ENCODE results near the gene RTP1.
A peak's percentile ranks its signal among the peaks of the same experiment; 100 is the strongest.
"Not testable (repeated sequence)": the region's sequence is repeated elsewhere in the genome, so short reads cannot be mapped to it uniquely, and the experiment has no call there.

RTP1 gene

GRCh38 chr3:187236962-187237361 is 39.7 kb downstream of the RTP1 start:
- no peak overlapping the region for H3K4me3 ChIP-seq (replicated peaks in 1 of 2; ENCODE audit: low read depth in 2 of 2, low read length in 2 of 2)
- no peak for TF ChIP-seq CTCF (IDR thresholded peaks at IDR 0.05; ENCODE audit: low read depth, low read length)
- DNase-seq (ENCODE audit: low read depth in 2 of 2), result no peak

DNA sequence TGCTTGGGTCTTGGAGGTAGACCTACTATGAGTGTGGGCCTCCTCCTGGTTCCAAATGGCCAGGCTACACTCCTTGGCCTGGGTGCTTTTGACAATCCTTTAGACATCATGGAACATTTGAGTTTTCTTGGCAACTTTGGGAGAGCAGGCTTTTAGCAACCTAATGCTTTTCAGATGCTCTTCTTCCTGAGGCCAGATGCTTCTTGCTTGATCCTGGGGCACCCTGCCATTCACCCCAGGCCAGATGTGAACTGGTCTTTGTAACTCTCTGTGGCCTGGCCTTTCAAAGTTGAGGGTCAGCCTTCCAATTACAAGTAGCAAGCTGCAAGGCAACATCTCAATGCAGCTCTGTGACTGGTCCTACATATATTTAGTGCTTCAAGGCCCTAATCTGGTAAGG is 40.5 kb downstream of the RTP1 start:
- TF ChIP-seq CTCF (IDR thresholded peaks at IDR 0.05; ENCODE audit: low read depth, low read length), result no peak
- DNase-seq (ENCODE audit: low read depth in 2 of 2), result no peak
- H3K4me3 ChIP-seq (replicated peaks in 1 of 2; ENCODE audit: low read depth in 2 of 2, low read length in 2 of 2), result no peak overlapping the region

DNA sequence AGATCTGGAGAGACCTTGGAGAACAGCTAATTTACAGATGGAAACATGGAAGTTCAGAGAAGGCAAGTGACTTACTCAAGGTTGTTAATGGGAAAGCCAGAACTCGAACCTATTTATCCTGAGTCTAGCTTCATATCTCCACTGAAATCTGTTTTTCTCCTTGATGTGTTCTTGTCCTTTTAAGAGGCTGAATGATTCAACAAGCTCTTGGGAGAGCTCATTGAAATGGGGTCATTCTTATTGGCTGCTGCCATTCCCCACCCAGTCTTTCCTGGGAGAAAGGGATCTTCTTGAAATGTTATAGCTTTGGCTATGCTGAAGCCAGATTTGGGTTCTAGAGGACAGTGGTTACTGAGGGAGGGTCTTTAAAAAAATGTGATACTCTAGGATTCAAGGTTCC is 41.0 kb downstream of the RTP1 start:
- DNase-seq (ENCODE audit: low read depth in 2 of 2), result no peak
- TF ChIP-seq CTCF (IDR thresholded peaks at IDR 0.05; ENCODE audit: low read depth, low read length), result no peak

GRCh38 chr3:187238835-187239234 is 41.5 kb downstream of the RTP1 start:
- H3K4me3 ChIP-seq (replicated peaks in 1 of 2; ENCODE audit: low read depth in 2 of 2, low read length in 2 of 2), result not testable (repeated sequence)
- peak in 1 of 2 donors; percentile 71 for DNase-seq (ENCODE audit: low read depth in 2 of 2)

More for the DNA sequence above, 41.0 kb downstream of the RTP1 start:
- H3K4me3 ChIP-seq (replicated peaks in 1 of 2; ENCODE audit: low read depth in 2 of 2, low read length in 2 of 2), result no peak overlapping the region

GRCh38 chr3:187242435-187242834 is 45.1 kb downstream of the RTP1 start:
- peak; percentile 5 to 53 for DNase-seq (ENCODE audit: low read depth in 2 of 2)
- no peak for TF ChIP-seq CTCF (IDR thresholded peaks at IDR 0.05; ENCODE audit: low read depth, low read length)
- H3K4me3 ChIP-seq (replicated peaks in 1 of 2; ENCODE audit: low read depth in 2 of 2, low read length in 2 of 2), result no peak overlapping the region

DNA sequence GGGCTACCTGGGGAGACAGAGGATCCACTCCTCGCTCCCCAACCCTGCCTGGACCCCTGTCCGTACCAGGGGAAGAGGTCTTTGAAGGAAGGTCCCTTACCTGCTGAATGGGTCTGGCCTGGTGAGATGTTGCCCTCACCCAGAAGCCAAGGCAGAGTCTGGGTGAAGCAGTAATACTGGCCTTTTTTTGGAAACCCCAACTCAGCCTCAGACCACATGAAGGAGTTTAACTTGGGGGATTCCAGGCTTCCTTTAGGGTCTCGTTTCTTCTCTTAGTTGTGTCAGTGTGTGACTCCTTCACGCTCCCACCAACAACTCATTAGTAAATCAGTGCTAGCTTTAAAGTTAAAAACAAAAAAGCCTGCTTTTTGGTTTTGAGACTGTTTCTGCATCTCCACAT is 45.6 kb downstream of the RTP1 start:
- no peak for TF ChIP-seq CTCF (IDR thresholded peaks at IDR 0.05; ENCODE audit: low read depth, low read length)
- no peak for DNase-seq (ENCODE audit: low read depth in 2 of 2)
- no peak overlapping the region for H3K4me3 ChIP-seq (replicated peaks in 1 of 2; ENCODE audit: low read depth in 2 of 2, low read length in 2 of 2)

GRCh38 chr3:187243933-187244524 is 46.7 kb downstream of the RTP1 start:
- H3K4me3 ChIP-seq (replicated peaks in 1 of 2; ENCODE audit: low read depth in 2 of 2, low read length in 2 of 2), result no peak overlapping the region
- TF ChIP-seq CTCF (IDR thresholded peaks at IDR 0.05; ENCODE audit: low read depth, low read length), result no peak
- DNase-seq (ENCODE audit: low read depth in 2 of 2), result peak; percentile 63 to 67

All from cardiac fibroblast (primary cell).